Neural cell (in vitro differentiated cells): ENCODE results near the gene TNC.

Experiments used
- EP300 ChIP-seq: fragments of 450-650 bp; conservative IDR thresholded peaks from 2 replicates; pipeline ENCODE4 v1.6.1; 2014; ENCODE audit warnings: antibody characterized with exemption, mild to moderate bottlenecking, moderate library complexity; ENCODE audit not compliant: poor library complexity, severe bottlenecking
- EZH2 ChIP-seq: fragments of 200-600, 300-800 bp; shearing (Covaris generic), sonication (generic); IDR thresholded peaks from 2 replicates; pipeline ENCODE4 v1.6.1; 2014; ENCODE audit warnings: antibody characterized with exemption, low read length, borderline replicate concordance, mild to moderate bottlenecking; ENCODE audit not compliant: insufficient read depth, poor library complexity, severe bottlenecking
- POLR2AphosphoS5 ChIP-seq: IDR thresholded peaks from 2 replicates; pipeline ENCODE4 v1.6.1; 2012
- TAF1 ChIP-seq: IDR thresholded peaks from 2 replicates; pipeline ENCODE4 v1.6.1; 2012; ENCODE audit warnings: low read depth
- TF ChIP-seq, protein P1 (sequence below): fragments of 450-650 bp; IDR thresholded peaks from 2 replicates; pipeline ENCODE4 v1.5.1; 2014; ENCODE audit warnings: antibody characterized with exemption, mild to moderate bottlenecking, moderate library complexity; ENCODE audit not compliant: poor library complexity, severe bottlenecking

DNA sequence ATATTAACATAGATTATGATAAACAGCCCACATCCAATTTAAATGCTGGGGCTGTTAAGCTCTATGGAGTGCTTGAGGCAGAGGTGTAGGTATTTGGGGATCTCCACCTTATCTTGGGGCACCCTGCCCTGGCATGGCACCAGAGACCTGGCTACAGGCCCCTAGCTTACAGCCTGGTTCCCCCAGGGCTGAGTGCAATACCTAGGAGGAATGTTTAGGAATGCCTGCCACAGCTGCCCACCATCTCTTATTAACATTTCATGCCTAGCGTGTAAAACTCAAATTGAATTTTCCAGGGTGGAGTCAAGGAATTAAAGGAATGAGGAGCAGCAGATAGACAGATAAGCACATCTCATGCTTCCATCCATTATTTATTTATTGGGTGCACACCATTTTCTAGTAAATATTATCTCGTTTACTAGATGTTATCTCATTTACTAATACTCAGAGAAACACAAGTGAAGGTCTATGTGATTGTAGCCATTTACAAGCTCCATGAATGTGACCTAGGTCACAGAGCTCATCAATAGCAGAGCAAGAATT lies 131.9 kb downstream of the TNC start:
- TF ChIP-seq POLR2AphosphoS5, result no peak
- TF ChIP-seq, protein P1, sequence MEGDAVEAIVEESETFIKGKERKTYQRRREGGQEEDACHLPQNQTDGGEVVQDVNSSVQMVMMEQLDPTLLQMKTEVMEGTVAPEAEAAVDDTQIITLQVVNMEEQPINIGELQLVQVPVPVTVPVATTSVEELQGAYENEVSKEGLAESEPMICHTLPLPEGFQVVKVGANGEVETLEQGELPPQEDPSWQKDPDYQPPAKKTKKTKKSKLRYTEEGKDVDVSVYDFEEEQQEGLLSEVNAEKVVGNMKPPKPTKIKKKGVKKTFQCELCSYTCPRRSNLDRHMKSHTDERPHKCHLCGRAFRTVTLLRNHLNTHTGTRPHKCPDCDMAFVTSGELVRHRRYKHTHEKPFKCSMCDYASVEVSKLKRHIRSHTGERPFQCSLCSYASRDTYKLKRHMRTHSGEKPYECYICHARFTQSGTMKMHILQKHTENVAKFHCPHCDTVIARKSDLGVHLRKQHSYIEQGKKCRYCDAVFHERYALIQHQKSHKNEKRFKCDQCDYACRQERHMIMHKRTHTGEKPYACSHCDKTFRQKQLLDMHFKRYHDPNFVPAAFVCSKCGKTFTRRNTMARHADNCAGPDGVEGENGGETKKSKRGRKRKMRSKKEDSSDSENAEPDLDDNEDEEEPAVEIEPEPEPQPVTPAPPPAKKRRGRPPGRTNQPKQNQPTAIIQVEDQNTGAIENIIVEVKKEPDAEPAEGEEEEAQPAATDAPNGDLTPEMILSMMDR, result no peak
- no peak for TF ChIP-seq EP300
- TF ChIP-seq TAF1, result no peak
- TF ChIP-seq EZH2, result no peak
